HUES6 (cell line): Measurements from ENCODE around the gene ATRN.
"Not testable (repeated sequence)": the region's sequence is repeated elsewhere in the genome, so short reads cannot be mapped to it uniquely, and the experiment has no call there.

Experiments used
- H3K27ac ChIP-seq: 2 replicates; pipeline ENCODE4 v1.7.0; 2013; ENCODE audit warnings: low read depth, mild to moderate bottlenecking, low read length, inconsistent platforms
- H3K27me3 ChIP-seq: 2 replicates; pipeline ENCODE4 v1.6.1; 2013; ENCODE audit warnings: low read length; ENCODE audit not compliant: control insufficient read depth, insufficient read depth
- H3K36me3 ChIP-seq: 2 replicates; pipeline ENCODE4 v1.6.1; 2013; ENCODE audit warnings: low read length; ENCODE audit not compliant: control insufficient read depth, insufficient read depth
- H3K4me1 ChIP-seq: 2 replicates; pipeline ENCODE4 v1.6.1; 2013; ENCODE audit warnings: low read length; ENCODE audit not compliant: control insufficient read depth, insufficient read depth
- H3K4me3 ChIP-seq: 2 replicates; pipeline ENCODE4 v1.5.1; 2013; ENCODE audit warnings: low read depth, low read length
- H3K9ac ChIP-seq: one replicate; pipeline ENCODE4 v1.6.1; 2013; ENCODE audit warnings: mild to moderate bottlenecking, low read length
- H3K9me3 ChIP-seq: 2 replicates; pipeline ENCODE4 v1.6.1; 2013; ENCODE audit warnings: low read depth, low read length; ENCODE audit not compliant: control insufficient read depth, insufficient read depth

Gene ATRN

DNA sequence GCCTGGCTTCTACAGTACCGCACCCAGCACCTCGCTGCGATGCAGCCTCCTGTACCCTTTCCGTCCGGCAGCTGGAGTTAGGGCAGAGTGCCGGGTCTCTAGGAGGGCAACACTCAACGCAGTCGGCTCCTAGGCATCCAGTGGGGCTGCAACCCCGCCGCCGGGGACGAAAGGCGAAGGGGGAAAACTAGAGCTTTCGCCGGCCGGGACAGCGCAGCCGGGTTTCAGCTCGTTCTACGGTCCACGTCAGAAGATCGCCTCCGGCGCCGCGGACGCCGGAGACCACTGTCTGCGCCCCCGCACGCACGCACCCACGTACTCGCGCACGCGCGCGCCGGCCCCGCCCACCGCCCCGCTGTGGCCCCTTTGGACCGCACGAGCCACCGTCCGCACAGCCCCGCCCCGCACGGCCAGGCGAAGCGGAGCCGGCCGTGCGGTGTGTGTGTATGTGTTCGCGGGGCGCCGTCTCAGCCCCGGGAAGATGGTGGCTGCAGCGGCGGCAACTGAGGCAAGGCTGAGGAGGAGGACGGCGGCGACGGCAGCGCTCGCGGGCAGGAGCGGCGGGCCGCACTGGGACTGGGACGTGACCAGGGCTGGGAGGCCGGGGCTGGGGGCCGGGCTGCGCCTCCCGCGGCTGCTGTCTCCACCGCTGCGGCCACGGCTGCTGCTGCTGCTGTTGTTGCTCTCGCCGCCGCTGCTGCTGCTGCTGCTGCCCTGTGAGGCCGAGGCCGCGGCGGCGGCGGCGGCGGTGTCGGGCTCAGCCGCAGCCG is at the start of gene ATRN:
Gene ATRN, plus strand, starts transcription at position 392 of the 770 bp plus-strand sequence. Its CDS starts 90 bp downstream, at position 482.
- H3K27ac ChIP-seq = no peak within 1 kb of the TSS; the same call in 1 of the 2 replicates
- H3K4me3 ChIP-seq = peak within 1 kb of the TSS; percentile 98
- H3K36me3 ChIP-seq = no peaks in the 10 kb centered on the region
- peak within 1 kb of the TSS; percentile 80 for H3K9ac ChIP-seq
- H3K27me3 ChIP-seq = peaks cover 48% of the 10 kb centered on the region
- peaks cover 6% of the 10 kb centered on the region; the same call in 1 of the 2 replicates for H3K4me1 ChIP-seq
- H3K9me3 ChIP-seq = no peaks in the 10 kb centered on the region

DNA sequence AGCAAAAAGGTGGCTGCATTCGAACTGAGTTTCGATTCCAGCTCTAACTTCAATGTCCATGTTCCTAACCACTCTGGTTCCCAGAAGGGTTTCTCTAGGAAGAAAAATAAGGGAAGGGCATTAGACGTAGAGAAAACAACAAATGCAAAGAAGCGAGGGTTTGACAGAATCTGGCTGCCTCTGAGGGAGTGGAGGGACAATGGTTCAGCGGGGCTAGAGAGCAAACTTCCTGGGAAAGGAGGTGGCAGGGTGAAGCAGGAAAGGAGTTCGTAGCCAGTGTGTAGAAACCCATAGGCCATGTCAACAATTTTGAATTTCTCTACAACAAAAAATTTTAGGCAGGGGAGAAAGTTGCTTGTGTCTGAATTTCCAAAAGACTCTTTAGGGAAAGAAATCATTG is 48.8 kb upstream of the ATRN start:
- H3K27me3 ChIP-seq = no peaks in the 10 kb centered on the region
- H3K4me1 ChIP-seq = peaks cover 4% of the 10 kb centered on the region; the same call in 1 of the 2 replicates
- H3K36me3 ChIP-seq = no peaks in the 10 kb centered on the region
- no peak overlapping the region for H3K4me3 ChIP-seq
- H3K27ac ChIP-seq = no peak overlapping the region
- no peaks in the 10 kb centered on the region for H3K9me3 ChIP-seq
- H3K9ac ChIP-seq = no peak overlapping the region

DNA sequence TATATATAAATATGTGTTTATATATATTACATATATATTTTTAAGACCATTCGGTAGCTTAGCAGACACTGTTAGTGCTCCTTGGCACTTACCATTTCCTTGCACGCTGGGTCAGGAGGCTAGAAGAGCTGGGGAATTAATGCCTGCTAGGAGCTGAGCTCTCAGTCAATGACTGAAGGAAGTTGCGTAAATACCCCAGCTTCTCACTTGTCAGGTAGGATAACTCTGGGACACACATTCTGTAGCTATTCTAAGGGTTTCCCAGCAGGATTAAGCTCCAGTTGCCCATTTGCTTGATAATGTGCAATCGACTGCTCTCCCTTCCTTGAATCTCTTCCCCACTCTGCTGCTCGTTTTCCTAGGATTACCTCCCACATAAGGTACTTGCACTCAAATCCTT is 47.7 kb upstream of the ATRN start:
- H3K27ac ChIP-seq = no peak overlapping the region
- no peaks in the 10 kb centered on the region for H3K9me3 ChIP-seq
- H3K36me3 ChIP-seq = no peaks in the 10 kb centered on the region
- no peak overlapping the region for H3K4me3 ChIP-seq
- H3K9ac ChIP-seq = no peak overlapping the region
- no peaks in the 10 kb centered on the region for H3K27me3 ChIP-seq
- H3K4me1 ChIP-seq = peaks cover 4% of the 10 kb centered on the region; the same call in 1 of the 2 replicates

DNA sequence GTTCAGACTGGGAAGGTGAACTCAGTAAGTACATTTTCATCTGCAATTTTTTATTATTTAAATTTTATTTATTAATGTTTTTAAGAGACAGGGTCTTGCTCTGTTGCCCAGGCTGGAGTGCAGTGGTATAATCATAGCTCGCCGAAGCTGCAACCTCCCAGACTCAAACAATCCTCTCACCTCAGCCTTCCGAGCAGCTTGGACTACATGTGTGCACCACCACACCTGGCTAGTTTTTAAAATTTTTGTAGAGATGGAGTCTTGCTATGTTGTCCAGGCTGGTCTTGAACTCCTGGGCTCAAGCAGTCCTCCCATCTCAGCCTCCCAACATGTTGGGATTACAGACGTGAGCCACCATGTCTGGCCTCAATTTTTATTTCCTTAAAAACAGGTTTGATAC is 44.1 kb upstream of the ATRN start:
- H3K4me1 ChIP-seq, H3K27ac ChIP-seq, H3K36me3 ChIP-seq, H3K9ac ChIP-seq, H3K27me3 ChIP-seq, H3K4me3 ChIP-seq, H3K9me3 ChIP-seq: not testable (repeated sequence)

DNA sequence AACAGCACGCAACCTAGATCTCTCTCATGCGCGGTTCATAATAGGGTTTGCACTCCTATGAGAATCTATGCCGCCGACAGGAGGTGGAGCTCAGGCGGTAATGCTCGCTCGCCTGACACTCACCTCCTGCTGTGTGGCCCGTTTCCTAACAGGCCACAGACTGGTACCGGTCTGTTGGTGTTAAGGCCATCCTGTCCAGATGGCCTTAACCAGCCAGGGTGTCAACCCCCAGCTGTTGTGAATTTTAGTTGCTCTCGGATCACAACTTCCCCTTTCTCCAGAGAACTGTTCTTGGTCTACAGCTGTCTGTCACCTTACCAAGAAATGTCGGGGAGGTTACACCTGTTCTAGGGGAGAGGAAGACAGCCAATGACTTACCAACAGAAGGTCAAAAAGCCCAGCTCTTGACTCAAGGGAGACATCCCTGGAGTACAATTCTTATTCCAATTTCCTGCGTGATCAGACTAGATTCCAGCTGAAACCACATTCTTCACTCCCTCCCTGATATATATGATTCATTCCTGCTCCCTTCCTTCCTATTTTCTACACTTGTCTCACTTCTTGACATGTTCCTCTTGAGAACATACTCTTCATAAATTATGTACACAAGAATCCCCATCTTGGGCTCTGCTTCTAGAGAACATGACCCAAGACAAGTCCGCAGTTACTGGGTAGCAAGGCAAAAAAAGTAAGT is 40.3 kb upstream of the ATRN start:
- Histone ChIP-seq H3K36me3 (no peaks in the 10 kb centered on the region), H3K4me3 (no peak overlapping the region), H3K27ac (no peak overlapping the region), H3K4me1 (peaks cover 6% of the 10 kb centered on the region; the same call in 1 of the 2 replicates), H3K27me3 (no peaks in the 10 kb centered on the region), H3K9ac (no peak overlapping the region), H3K9me3 (no peaks in the 10 kb centered on the region)

DNA sequence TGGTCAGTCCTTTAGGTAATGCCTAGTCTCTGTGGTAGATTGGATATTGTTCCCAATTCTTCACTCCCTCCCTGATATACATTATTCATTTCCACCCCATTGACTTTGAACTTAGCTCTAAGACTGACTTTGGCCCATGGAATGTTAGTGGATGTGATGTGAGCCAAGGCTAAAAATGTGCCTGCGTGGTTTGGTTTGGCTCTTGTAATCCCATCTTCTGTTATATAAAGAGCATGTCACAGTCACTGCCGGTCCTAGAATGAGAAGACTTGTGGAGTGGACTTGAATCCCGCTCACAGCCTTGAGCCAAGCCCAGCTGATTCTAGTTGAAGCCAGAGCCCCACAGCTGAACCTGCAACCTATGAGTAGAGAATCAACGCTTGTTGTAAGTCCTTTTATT is 39.7 kb upstream of the ATRN start:
- no peak overlapping the region for H3K4me3 ChIP-seq
- H3K27ac ChIP-seq = no peak overlapping the region
- H3K36me3 ChIP-seq = no peaks in the 10 kb centered on the region
- no peaks in the 10 kb centered on the region for H3K27me3 ChIP-seq
- H3K9me3 ChIP-seq = no peaks in the 10 kb centered on the region
- H3K4me1 ChIP-seq = peaks cover 6% of the 10 kb centered on the region; the same call in 1 of the 2 replicates
- no peak overlapping the region for H3K9ac ChIP-seq

DNA sequence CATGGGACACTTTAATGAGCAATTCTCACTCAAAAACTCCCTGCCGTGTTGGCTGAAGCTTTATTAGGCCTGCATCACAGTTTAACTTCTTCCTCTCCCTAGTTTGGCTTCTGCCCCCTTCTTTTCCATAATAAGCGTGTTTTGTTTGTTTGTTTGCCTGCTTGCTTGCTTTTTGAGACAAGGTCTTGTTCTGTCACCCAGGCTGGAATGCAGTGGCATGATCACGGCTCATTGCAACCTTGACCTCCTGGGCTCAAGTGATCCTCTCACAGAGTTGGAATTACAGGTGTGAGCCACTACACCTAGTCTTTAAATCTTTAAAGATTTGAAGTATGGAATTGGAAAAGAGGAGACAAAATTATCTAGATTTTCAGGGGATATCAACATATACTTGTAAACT is 38.0 kb upstream of the ATRN start:
- Histone ChIP-seq H3K36me3 (no peaks in the 10 kb centered on the region), H3K27me3 (no peaks in the 10 kb centered on the region), H3K4me1 (peaks cover 6% of the 10 kb centered on the region; the same call in 1 of the 2 replicates), H3K4me3 (no peak overlapping the region), H3K27ac (no peak overlapping the region), H3K9ac (no peak overlapping the region), H3K9me3 (no peaks in the 10 kb centered on the region)

DNA sequence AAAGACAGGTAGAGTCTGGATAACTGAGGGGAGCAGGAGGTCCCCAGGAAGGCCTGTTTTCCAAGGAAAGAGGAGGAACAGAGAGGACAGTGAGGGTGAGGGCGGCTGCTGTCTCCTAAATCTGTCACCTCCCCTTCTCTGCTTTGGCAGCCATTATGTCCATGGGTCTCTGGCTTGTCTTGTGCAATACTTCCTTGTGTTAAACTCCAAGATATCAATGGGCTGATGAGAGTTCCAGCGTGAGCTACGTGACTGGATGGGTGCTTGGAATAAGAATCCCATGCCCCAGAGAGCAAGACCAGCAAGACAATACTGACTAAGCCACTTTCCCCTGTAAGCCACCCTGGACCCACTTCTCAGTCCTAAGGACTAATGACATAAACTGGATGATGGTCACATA is 37.1 kb upstream of the ATRN start:
- Histone ChIP-seq H3K27me3 (no peaks in the 10 kb centered on the region), H3K4me3 (no peak overlapping the region), H3K36me3 (no peaks in the 10 kb centered on the region), H3K9me3 (no peaks in the 10 kb centered on the region), H3K9ac (no peak overlapping the region), H3K4me1 (peaks cover 6% of the 10 kb centered on the region; the same call in 1 of the 2 replicates), H3K27ac (no peak overlapping the region)

DNA sequence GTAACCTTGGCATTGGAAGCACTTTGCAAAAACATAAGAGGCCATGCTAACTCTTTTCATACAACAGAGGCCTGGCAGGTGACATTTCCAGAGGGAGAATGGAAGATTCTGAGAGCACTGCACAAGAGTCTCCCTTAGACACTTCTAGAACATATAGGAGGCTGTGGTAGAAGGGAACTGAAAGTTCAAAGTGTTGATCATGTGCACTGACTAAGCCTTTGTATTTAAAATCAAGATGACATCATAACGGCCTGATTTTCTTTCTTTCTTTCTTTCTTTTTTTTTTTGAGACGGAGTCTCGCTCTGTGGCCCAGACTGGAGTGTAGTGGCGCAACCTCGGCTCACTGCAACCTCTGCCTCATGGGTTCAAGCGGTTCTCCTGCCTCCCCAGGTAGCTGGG is 36.6 kb upstream of the ATRN start:
- peaks cover 6% of the 10 kb centered on the region; the same call in 1 of the 2 replicates for H3K4me1 ChIP-seq
- H3K36me3 ChIP-seq = no peaks in the 10 kb centered on the region
- no peaks in the 10 kb centered on the region for H3K9me3 ChIP-seq
- no peak overlapping the region for H3K27ac ChIP-seq
- H3K4me3 ChIP-seq = no peak overlapping the region
- no peaks in the 10 kb centered on the region for H3K27me3 ChIP-seq
- no peak overlapping the region for H3K9ac ChIP-seq

DNA sequence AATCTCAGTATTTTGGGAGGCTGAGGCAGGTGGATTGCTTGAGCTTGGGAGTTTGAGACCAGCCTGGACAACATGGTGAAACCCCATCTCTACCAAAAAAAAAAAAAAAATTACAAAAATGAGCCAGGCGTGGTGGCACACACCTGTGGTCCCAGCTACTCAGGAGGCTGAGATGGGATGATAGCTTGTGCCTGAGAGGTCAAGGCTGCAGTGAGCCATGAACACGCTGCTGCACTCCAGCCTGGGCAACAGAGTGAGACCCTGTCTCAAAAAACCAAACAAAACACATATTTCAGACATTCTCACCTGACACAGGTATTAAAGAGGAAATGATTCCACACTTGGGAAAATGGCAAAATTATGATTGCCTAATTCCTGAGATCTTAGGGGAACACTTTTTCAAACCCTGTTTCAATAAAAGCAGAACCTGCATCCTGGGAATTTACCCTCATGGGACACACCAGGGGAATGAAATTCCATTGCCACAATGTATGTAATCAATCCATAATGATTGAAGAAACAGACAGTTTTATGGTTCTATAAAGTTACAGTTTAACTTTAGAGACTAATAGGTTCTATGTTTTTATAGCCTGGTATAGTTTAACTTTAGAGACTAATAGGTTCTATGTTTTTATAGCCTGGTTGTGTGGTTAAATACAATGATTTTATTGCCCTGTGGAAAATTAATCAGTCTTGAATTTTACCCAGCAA is 33.8 kb upstream of the ATRN start:
- Histone ChIP-seq H3K27ac (no peak overlapping the region), H3K4me1 (peaks cover 6% of the 10 kb centered on the region; the same call in 1 of the 2 replicates), H3K27me3 (no peaks in the 10 kb centered on the region), H3K4me3 (no peak overlapping the region), H3K9me3 (no peaks in the 10 kb centered on the region), H3K36me3 (no peaks in the 10 kb centered on the region), H3K9ac (no peak overlapping the region)

DNA sequence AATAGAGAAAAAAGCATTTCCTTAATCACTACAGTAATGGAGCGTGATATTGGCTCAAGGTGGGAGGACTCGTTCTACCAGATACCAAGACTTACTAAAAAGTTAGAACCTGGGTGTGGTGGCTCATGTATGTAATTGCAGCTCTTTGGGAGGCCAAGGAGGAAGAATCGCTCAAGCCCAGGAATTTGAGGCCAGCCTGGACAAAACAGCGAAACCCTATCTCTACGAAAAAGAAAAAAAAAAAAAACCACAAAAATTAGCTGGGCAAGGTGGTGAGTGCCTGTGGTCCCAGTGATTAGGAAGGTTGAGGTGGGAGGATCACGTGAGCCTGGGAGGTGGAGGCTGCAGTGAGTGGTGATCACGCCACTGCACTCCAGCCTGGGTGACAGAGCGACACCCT is 24.0 kb upstream of the ATRN start:
- Histone ChIP-seq H3K4me3 (no peak overlapping the region), H3K36me3 (no peaks in the 10 kb centered on the region), H3K9ac (no peak overlapping the region), H3K27me3 (no peaks in the 10 kb centered on the region), H3K4me1 (no peaks in the 10 kb centered on the region), H3K9me3 (no peaks in the 10 kb centered on the region), H3K27ac (no peak overlapping the region)
